ENCODE measurements around the gene NRXN3. TPM values are rescaled to one million over a fixed set of nuclear protein-coding genes. Genes with fewer than 3 reads are reported as not detected.

NRXN3 gene
- total RNA-seq, 1 experiment from 2014 or later = not detected

DNA sequence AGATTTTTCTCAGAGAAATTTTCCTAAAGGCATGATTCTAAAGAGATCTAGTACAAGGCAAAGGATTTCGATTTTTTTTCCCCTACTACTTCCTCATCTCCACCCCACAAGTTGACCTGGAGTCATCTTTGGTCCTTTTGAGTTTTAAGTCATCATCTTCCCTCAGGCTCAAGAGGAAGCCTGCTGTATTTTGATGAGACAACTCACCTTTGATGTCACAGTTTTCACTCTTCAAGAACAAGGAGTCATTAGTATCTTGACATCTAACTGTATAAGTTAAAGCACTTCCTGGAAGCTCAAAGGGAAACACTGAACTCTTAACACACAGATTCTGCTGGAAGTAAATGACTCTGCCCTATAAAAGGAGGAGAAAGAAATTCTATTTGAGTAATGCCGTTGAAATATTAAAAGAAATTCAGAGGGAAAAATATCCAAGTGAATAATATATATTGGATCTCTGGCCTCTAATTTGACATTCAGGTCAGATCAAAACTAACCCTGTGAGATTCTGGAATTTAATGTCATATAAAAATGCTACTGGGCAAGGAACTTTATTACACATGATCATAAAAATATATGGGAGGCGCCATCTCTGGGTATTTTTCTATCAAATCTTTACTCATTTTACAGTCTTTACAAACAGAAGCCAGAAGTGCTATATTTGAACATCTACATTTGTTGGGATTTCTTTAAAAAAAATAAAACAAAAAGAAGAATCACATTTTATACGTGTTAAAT lies 435.0 kb downstream of the NRXN3 start:
- ATAC-seq (no peak), DNase-seq (ENCODE audit: low read depth, low spot score) (no peak)
- Histone ChIP-seq H3K9ac (ENCODE audit: low read length) (no peak overlapping the region), H3K79me2 (ENCODE audit: insufficient read depth, low read length) (no peaks in the 10 kb centered on the region), H3K27ac (ENCODE audit: low read depth, low read length) (no peak overlapping the region), H3K9me3 (ENCODE audit: control insufficient read depth in 1 of 2, insufficient read depth in 1 of 2, low read depth in 1 of 2, low read length in 2 of 2) (no peaks in the 10 kb centered on the region; a peak in 1 of 4 replicates), H4K20me1 (ENCODE audit: insufficient read depth) (no peaks in the 10 kb centered on the region), H3K36me3 (ENCODE audit: control insufficient read depth in 1 of 2, insufficient read depth in 2 of 2, low read length in 2 of 2) (no peaks in the 10 kb centered on the region), H2AFZ (ENCODE audit: low read depth, low read length, poor library complexity, severe bottlenecking) (no peak overlapping the region), H3K4me3 (replicated peaks in 1 of 2; ENCODE audit: low read depth in 1 of 2, low read length in 2 of 2) (no peak overlapping the region), H3K27me3 (ENCODE audit: insufficient read depth, low read length) (no peaks in the 10 kb centered on the region), H3K9me2 (ENCODE audit: insufficient read depth) (no peaks in the 10 kb centered on the region), H3K4me2 (ENCODE audit: low read length) (no peak overlapping the region), H3K4me1 (ENCODE audit: control insufficient read depth in 1 of 2, insufficient read depth in 2 of 2, low read length in 2 of 2) (no peaks in the 10 kb centered on the region)
- ChIA-PET CTCF (no interaction called here), POLR2A (no interaction called here), RAD21 (ENCODE audit: low non-redundant PET in 1 of 2, low total read pairs in 2 of 2, uncharacterized antibody in 2 of 2, unreplicated experiment in 2 of 2) (no interaction called here)
- BruUV-seq (replicated peaks) = no TSS peak
- TF ChIP-seq SP1 (IDR thresholded peaks at IDR 0.05; ENCODE audit: low read depth) = no peak
- TF ChIP-seq, protein P1, sequence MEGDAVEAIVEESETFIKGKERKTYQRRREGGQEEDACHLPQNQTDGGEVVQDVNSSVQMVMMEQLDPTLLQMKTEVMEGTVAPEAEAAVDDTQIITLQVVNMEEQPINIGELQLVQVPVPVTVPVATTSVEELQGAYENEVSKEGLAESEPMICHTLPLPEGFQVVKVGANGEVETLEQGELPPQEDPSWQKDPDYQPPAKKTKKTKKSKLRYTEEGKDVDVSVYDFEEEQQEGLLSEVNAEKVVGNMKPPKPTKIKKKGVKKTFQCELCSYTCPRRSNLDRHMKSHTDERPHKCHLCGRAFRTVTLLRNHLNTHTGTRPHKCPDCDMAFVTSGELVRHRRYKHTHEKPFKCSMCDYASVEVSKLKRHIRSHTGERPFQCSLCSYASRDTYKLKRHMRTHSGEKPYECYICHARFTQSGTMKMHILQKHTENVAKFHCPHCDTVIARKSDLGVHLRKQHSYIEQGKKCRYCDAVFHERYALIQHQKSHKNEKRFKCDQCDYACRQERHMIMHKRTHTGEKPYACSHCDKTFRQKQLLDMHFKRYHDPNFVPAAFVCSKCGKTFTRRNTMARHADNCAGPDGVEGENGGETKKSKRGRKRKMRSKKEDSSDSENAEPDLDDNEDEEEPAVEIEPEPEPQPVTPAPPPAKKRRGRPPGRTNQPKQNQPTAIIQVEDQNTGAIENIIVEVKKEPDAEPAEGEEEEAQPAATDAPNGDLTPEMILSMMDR (IDR thresholded peaks at IDR 0.05 in 2 of 3, conservative IDR thresholded peaks at IDR 0.05 in 1 of 3; ENCODE audit: borderline replicate concordance in 1 of 3, insufficient read depth in 1 of 3, low read depth in 2 of 3, low read length in 2 of 3) = no peak
- no peak for TF ChIP-seq CEBPB (IDR thresholded peaks at IDR 0.05; ENCODE audit: low read depth)
- no peak for TF ChIP-seq FOSL1 (IDR thresholded peaks at IDR 0.05; ENCODE audit: low read depth)
- no peak for TF ChIP-seq JUND (IDR thresholded peaks at IDR 0.05)
- no peak for TF ChIP-seq POLR2AphosphoS5 (IDR thresholded peaks at IDR 0.05; ENCODE audit: low read depth, low read length)
- TF ChIP-seq, protein P2, sequence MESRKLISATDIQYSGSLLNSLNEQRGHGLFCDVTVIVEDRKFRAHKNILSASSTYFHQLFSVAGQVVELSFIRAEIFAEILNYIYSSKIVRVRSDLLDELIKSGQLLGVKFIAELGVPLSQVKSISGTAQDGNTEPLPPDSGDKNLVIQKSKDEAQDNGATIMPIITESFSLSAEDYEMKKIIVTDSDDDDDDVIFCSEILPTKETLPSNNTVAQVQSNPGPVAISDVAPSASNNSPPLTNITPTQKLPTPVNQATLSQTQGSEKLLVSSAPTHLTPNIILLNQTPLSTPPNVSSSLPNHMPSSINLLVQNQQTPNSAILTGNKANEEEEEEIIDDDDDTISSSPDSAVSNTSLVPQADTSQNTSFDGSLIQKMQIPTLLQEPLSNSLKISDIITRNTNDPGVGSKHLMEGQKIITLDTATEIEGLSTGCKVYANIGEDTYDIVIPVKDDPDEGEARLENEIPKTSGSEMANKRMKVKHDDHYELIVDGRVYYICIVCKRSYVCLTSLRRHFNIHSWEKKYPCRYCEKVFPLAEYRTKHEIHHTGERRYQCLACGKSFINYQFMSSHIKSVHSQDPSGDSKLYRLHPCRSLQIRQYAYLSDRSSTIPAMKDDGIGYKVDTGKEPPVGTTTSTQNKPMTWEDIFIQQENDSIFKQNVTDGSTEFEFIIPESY (IDR thresholded peaks at IDR 0.05; ENCODE audit: extremely low read depth, insufficient replicate concordance, low read length) = no peak
- TF ChIP-seq, protein P3, sequence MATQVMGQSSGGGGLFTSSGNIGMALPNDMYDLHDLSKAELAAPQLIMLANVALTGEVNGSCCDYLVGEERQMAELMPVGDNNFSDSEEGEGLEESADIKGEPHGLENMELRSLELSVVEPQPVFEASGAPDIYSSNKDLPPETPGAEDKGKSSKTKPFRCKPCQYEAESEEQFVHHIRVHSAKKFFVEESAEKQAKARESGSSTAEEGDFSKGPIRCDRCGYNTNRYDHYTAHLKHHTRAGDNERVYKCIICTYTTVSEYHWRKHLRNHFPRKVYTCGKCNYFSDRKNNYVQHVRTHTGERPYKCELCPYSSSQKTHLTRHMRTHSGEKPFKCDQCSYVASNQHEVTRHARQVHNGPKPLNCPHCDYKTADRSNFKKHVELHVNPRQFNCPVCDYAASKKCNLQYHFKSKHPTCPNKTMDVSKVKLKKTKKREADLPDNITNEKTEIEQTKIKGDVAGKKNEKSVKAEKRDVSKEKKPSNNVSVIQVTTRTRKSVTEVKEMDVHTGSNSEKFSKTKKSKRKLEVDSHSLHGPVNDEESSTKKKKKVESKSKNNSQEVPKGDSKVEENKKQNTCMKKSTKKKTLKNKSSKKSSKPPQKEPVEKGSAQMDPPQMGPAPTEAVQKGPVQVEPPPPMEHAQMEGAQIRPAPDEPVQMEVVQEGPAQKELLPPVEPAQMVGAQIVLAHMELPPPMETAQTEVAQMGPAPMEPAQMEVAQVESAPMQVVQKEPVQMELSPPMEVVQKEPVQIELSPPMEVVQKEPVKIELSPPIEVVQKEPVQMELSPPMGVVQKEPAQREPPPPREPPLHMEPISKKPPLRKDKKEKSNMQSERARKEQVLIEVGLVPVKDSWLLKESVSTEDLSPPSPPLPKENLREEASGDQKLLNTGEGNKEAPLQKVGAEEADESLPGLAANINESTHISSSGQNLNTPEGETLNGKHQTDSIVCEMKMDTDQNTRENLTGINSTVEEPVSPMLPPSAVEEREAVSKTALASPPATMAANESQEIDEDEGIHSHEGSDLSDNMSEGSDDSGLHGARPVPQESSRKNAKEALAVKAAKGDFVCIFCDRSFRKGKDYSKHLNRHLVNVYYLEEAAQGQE (IDR thresholded peaks at IDR 0.05; ENCODE audit: low read depth) = no peak
- no peak for TF ChIP-seq RAD21 (IDR thresholded peaks at IDR 0.05; ENCODE audit: low read depth)
- no peak for TF ChIP-seq SIN3A (IDR thresholded peaks at IDR 0.05; ENCODE audit: low read depth)
- no peak for TF ChIP-seq EZH2phosphoT487 (IDR thresholded peaks at IDR 0.05; ENCODE audit: borderline replicate concordance)
- no peak for TF ChIP-seq ELF1 (IDR thresholded peaks at IDR 0.05; ENCODE audit: borderline replicate concordance, low read depth)
- TF ChIP-seq POLR2A (IDR thresholded peaks at IDR 0.05; ENCODE audit: borderline replicate concordance, extremely low read depth, insufficient read depth, insufficient read length) = no peak
- TF ChIP-seq ZFX (IDR thresholded peaks at IDR 0.05) = no peak
- TF ChIP-seq ATF3 (IDR thresholded peaks at IDR 0.05) = no peak
- TF ChIP-seq MAX (IDR thresholded peaks at IDR 0.05) = no peak
- no peak for TF ChIP-seq EGR1 (IDR thresholded peaks at IDR 0.05; ENCODE audit: low read depth)
- TF ChIP-seq CBX3 (IDR thresholded peaks at IDR 0.05; ENCODE audit: low read depth) = no peak
- no peak for TF ChIP-seq TCF7L2 (IDR thresholded peaks at IDR 0.05; ENCODE audit: borderline replicate concordance, extremely low read depth, insufficient read depth, insufficient read length)
- intact Hi-C loops (cut with micrococcal nuclease) = no loop called here

All from HCT116 (cell line).